ENCODE data around the gene HK3.

Gene HK3

GRCh38 chr5:176847726-176848290 lies 51.3 kb downstream of the HK3 start:
- H3K27me3 ChIP-seq (ENCODE audit: insufficient read depth, low read length): peaks cover 53% of the 10 kb centered on the region
- no peaks in the 10 kb centered on the region for H3K79me2 ChIP-seq (ENCODE audit: control insufficient read depth, insufficient read depth, low read length, unreplicated experiment)
- H3K27ac ChIP-seq (ENCODE audit: low read depth, low read length): no peak overlapping the region
- H2AFZ ChIP-seq (ENCODE audit: low read length, unreplicated experiment): no peak overlapping the region
- H3K36me3 ChIP-seq (ENCODE audit: insufficient read depth, low read length): no peaks in the 10 kb centered on the region
- no peak overlapping the region for H3K4me3 ChIP-seq (ENCODE audit: low read depth, low read length)
- H3K4me1 ChIP-seq (ENCODE audit: control insufficient read depth, insufficient read depth, low read length, unreplicated experiment): peaks cover 3% of the 10 kb centered on the region

GRCh38 chr5:176847148-176847547 lies 52.0 kb downstream of the HK3 start:
- Histone ChIP-seq H3K4me3 (ENCODE audit: low read depth, low read length) (no peak overlapping the region), H2AFZ (ENCODE audit: low read length, unreplicated experiment) (no peak overlapping the region), H3K79me2 (ENCODE audit: control insufficient read depth, insufficient read depth, low read length, unreplicated experiment) (no peaks in the 10 kb centered on the region), H3K27me3 (ENCODE audit: insufficient read depth, low read length) (peaks cover 54% of the 10 kb centered on the region), H3K27ac (ENCODE audit: low read depth, low read length) (no peak overlapping the region), H3K4me1 (ENCODE audit: control insufficient read depth, insufficient read depth, low read length, unreplicated experiment) (peaks cover 3% of the 10 kb centered on the region), H3K36me3 (ENCODE audit: insufficient read depth, low read length) (no peaks in the 10 kb centered on the region)

DNA sequence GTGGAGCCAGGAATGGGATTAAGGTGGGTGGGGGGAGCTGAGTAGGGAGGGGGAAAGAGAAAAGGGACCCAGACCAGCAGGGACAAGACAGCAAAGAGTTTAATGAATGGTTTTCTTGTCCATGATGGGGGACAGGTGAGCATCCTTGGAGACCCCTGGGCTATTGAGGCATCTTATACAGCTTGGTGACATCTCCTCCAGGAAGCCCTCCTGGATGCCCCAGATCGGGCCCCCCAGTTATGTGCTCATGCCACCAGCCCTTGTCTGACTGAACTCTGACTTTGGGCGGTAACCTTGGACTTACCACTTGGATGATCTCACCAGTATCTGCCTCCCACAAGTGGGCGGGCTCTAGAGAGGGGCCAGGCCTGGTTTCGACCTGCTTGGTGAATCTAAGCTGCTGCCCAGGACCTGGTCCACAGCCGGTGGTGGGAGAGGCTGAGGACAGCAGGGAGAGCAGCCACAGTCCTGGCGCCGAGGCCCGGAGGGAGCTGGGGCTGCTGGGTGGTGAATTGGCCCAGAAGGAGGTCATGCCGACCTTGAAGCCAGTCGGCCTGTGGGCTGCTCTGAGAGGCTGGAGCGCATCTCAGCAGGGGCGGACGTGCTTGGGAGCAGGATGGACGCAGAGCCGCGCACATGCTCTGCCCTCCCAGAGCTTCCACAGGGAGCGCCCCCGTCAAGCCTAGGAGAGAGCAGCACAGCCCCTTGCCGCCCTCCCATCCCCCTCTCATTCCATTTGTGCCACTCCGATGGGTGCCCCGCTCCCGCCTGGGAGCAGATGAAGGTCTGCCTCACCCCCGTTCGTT lies 52.6 kb downstream of the HK3 start:
- Histone ChIP-seq H2AFZ (ENCODE audit: low read length, unreplicated experiment) (no peak overlapping the region), H3K4me1 (ENCODE audit: control insufficient read depth, insufficient read depth, low read length, unreplicated experiment) (peaks cover 3% of the 10 kb centered on the region)

GRCh38 chr5:176845392-176845713 lies 53.8 kb downstream of the HK3 start:
- H3K27me3 ChIP-seq (ENCODE audit: insufficient read depth, low read length): peaks cover 60% of the 10 kb centered on the region
- no peak overlapping the region for H3K4me3 ChIP-seq (ENCODE audit: low read depth, low read length)
- peaks cover 3% of the 10 kb centered on the region for H3K4me1 ChIP-seq (ENCODE audit: control insufficient read depth, insufficient read depth, low read length, unreplicated experiment)
- no peak overlapping the region for H2AFZ ChIP-seq (ENCODE audit: low read length, unreplicated experiment)
- H3K36me3 ChIP-seq (ENCODE audit: insufficient read depth, low read length): no peaks in the 10 kb centered on the region
- H3K27ac ChIP-seq (ENCODE audit: low read depth, low read length): no peak overlapping the region
- no peaks in the 10 kb centered on the region for H3K79me2 ChIP-seq (ENCODE audit: control insufficient read depth, insufficient read depth, low read length, unreplicated experiment)

More for the DNA sequence above, 52.6 kb downstream of the HK3 start:
- Histone ChIP-seq H3K36me3 (ENCODE audit: insufficient read depth, low read length) (no peaks in the 10 kb centered on the region), H3K27ac (ENCODE audit: low read depth, low read length) (no peak overlapping the region), H3K4me3 (ENCODE audit: low read depth, low read length) (no peak overlapping the region), H3K27me3 (ENCODE audit: insufficient read depth, low read length) (peaks cover 58% of the 10 kb centered on the region), H3K79me2 (ENCODE audit: control insufficient read depth, insufficient read depth, low read length, unreplicated experiment) (no peaks in the 10 kb centered on the region)

DNA sequence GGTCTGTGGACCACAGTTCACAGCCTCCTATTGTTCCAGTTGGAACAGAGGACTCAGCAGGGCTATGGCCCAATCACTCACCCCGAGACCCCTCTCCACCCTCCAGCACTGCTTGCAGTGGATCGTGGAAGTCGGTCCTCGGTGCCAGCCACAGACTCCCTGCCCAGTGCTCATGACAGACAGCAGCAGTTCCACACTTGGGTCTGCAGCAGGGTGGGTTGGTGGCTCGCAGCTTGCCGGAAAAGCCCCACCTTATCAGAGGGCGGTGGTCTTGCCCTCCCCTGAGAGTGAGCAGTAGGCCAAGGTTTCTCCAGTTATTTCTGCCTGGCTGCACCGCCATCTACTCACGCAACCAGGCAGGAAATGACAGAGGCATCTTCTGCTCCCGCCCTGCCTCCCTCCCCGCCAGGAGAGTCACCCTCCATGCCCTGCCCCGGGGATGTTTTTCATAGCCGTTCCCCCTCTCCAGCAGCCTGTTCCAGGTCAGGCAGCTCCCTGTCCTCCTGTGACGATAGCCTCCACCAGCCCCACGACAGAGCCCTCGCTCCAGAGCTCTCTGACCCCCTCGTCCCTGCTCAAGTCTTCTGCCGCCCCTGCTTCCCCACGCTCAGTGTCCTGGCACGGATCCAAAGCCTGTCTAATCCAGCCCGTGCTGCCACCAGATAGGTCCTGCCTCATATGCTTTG lies 54.3 kb downstream of the HK3 start:
- Histone ChIP-seq H3K79me2 (ENCODE audit: control insufficient read depth, insufficient read depth, low read length, unreplicated experiment) (no peaks in the 10 kb centered on the region), H3K36me3 (ENCODE audit: insufficient read depth, low read length) (no peaks in the 10 kb centered on the region), H3K27me3 (ENCODE audit: insufficient read depth, low read length) (peaks cover 60% of the 10 kb centered on the region), H3K4me1 (ENCODE audit: control insufficient read depth, insufficient read depth, low read length, unreplicated experiment) (peaks cover 3% of the 10 kb centered on the region), H3K4me3 (ENCODE audit: low read depth, low read length) (no peak overlapping the region), H3K27ac (ENCODE audit: low read depth, low read length) (no peak overlapping the region), H2AFZ (ENCODE audit: low read length, unreplicated experiment) (no peak overlapping the region)

DNA sequence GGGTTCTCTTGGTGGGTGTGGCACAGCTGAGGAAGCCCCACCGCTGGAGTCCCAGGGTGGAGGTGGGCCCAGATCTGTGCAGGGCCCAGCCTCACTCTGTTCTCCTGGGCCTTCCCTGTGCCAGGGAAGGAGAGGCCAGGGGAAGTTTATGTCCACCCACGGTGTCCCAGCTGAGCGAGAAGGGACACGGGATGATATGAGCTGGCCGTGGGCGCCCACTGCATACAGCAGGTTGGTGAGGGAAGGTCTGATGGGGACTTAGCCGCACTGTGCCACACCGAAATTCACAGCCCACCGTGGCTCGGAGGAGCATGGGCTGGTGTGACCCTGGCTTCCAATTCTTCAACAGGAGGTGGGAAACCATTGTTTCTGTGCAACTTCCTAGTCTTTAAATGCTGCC lies 54.9 kb downstream of the HK3 start:
- peaks cover 62% of the 10 kb centered on the region for H3K27me3 ChIP-seq (ENCODE audit: insufficient read depth, low read length)
- peaks cover 3% of the 10 kb centered on the region for H3K4me1 ChIP-seq (ENCODE audit: control insufficient read depth, insufficient read depth, low read length, unreplicated experiment)
- H2AFZ ChIP-seq (ENCODE audit: low read length, unreplicated experiment): no peak overlapping the region
- H3K27ac ChIP-seq (ENCODE audit: low read depth, low read length): no peak overlapping the region
- no peak overlapping the region for H3K4me3 ChIP-seq (ENCODE audit: low read depth, low read length)
- no peaks in the 10 kb centered on the region for H3K36me3 ChIP-seq (ENCODE audit: insufficient read depth, low read length)
- no peaks in the 10 kb centered on the region for H3K79me2 ChIP-seq (ENCODE audit: control insufficient read depth, insufficient read depth, low read length, unreplicated experiment)

DNA sequence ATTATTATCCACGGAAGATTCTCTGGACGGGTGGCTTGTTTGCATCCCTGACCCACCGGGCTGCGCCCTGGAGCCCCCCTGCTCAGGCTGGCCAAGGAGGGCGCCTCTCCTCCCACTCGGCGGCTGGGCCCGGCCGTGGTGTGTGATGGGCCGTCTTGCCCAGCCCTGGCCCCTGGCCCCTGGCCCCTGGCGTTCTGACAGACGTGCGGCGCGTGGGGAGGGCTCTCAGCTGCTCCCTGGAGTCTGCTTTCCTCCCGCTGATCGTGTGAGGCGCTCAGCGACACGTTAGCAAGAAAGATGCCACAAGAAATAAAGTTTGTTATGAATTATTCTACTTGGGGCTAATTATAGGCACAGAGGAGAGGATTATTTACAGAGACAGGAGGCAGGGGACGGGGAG lies 55.5 kb downstream of the HK3 start:
- Histone ChIP-seq H3K4me3 (ENCODE audit: low read depth, low read length) (no peak overlapping the region), H2AFZ (ENCODE audit: low read length, unreplicated experiment) (no peak overlapping the region), H3K4me1 (ENCODE audit: control insufficient read depth, insufficient read depth, low read length, unreplicated experiment) (peaks cover 3% of the 10 kb centered on the region), H3K27ac (ENCODE audit: low read depth, low read length) (no peak overlapping the region), H3K79me2 (ENCODE audit: control insufficient read depth, insufficient read depth, low read length, unreplicated experiment) (no peaks in the 10 kb centered on the region), H3K36me3 (ENCODE audit: insufficient read depth, low read length) (no peaks in the 10 kb centered on the region), H3K27me3 (ENCODE audit: insufficient read depth, low read length) (peaks cover 63% of the 10 kb centered on the region)

GRCh38 chr5:176837707-176838115 lies 61.4 kb downstream of the HK3 start:
- no peak overlapping the region for H2AFZ ChIP-seq (ENCODE audit: low read length, unreplicated experiment)
- H3K27me3 ChIP-seq (ENCODE audit: insufficient read depth, low read length): peaks cover 86% of the 10 kb centered on the region
- no peak overlapping the region for H3K27ac ChIP-seq (ENCODE audit: low read depth, low read length)
- H3K4me1 ChIP-seq (ENCODE audit: control insufficient read depth, insufficient read depth, low read length, unreplicated experiment): no peaks in the 10 kb centered on the region
- H3K4me3 ChIP-seq (ENCODE audit: low read depth, low read length): no peak overlapping the region
- H3K79me2 ChIP-seq (ENCODE audit: control insufficient read depth, insufficient read depth, low read length, unreplicated experiment): no peaks in the 10 kb centered on the region
- H3K36me3 ChIP-seq (ENCODE audit: insufficient read depth, low read length): no peaks in the 10 kb centered on the region

GRCh38 chr5:176836811-176837706 lies 62.1 kb downstream of the HK3 start:
- H3K36me3 ChIP-seq (ENCODE audit: insufficient read depth, low read length): no peaks in the 10 kb centered on the region
- no peaks in the 10 kb centered on the region for H3K4me1 ChIP-seq (ENCODE audit: control insufficient read depth, insufficient read depth, low read length, unreplicated experiment)
- no peak overlapping the region for H2AFZ ChIP-seq (ENCODE audit: low read length, unreplicated experiment)
- no peaks in the 10 kb centered on the region for H3K79me2 ChIP-seq (ENCODE audit: control insufficient read depth, insufficient read depth, low read length, unreplicated experiment)
- H3K27ac ChIP-seq (ENCODE audit: low read depth, low read length): no peak overlapping the region
- no peak overlapping the region for H3K4me3 ChIP-seq (ENCODE audit: low read depth, low read length)
- H3K27me3 ChIP-seq (ENCODE audit: insufficient read depth, low read length): peaks cover 90% of the 10 kb centered on the region

DNA sequence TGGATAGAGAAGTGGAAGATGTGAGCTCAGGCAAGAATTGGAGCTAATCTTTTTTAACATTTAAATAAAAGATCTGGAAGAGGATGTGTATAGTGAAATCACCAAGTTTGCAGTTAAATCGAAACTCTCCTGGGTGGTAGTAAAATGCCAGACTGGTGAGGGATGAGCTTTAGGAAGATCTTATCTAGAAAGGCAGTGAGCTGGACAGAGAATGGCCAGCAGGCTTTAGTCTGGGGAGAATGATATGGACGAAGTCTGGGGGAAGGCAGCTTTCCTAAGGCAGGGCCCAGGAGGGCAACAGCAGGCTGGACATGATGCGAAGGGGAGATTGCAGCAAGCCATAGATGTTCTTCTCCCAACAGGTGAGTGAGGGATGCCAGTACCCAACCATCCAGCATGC lies 63.2 kb downstream of the HK3 start:
- H3K4me1 ChIP-seq (ENCODE audit: control insufficient read depth, insufficient read depth, low read length, unreplicated experiment): no peaks in the 10 kb centered on the region
- H3K36me3 ChIP-seq (ENCODE audit: insufficient read depth, low read length): no peaks in the 10 kb centered on the region
- H3K4me3 ChIP-seq (ENCODE audit: low read depth, low read length): no peak overlapping the region
- no peaks in the 10 kb centered on the region for H3K79me2 ChIP-seq (ENCODE audit: control insufficient read depth, insufficient read depth, low read length, unreplicated experiment)
- H2AFZ ChIP-seq (ENCODE audit: low read length, unreplicated experiment): no peak overlapping the region
- H3K27ac ChIP-seq (ENCODE audit: low read depth, low read length): no peak overlapping the region
- H3K27me3 ChIP-seq (ENCODE audit: insufficient read depth, low read length): peaks cover 90% of the 10 kb centered on the region

Data from ACC112 (cell line).